K562 (cell line): ENCODE data around the gene PTGIS. TPM values are rescaled to one million over a fixed set of nuclear protein-coding genes. Genes with fewer than 3 reads are reported as not detected.

Experiments
- ATAC-seq: fragments of 200-7000 bp; cut with Tn5 transposase; 3 replicates; pipeline ENCODE4 v1.9.1; 2020; ENCODE audit warnings: moderate library complexity
- BruUV-seq: library from RNA; stranded (reverse); fragments of 400-500 nt; replicated peaks from 2 replicates; lab custom pipeline; 2021; lab: Mats Ljungman, UMichigan
- CTCF ChIA-PET: fragments of 300-600 bp; formaldehyde crosslinking; extraction: SDS; loops from one replicate; lab custom pipeline; 2021; ENCODE audit warnings: low intra/inter-chr PET ratio; lab: Yijun Ruan, JAX
- POLR2A ChIA-PET: fragments of 300-600, 350-650 bp; sonication (Branson Sonifier 250); formaldehyde crosslinking; extraction: SDS; loops from one replicate; lab custom pipeline; 2021; ENCODE audit warnings: antibody characterized with exemption, inconsistent platforms; lab: Yijun Ruan, JAX
- DNase-seq, 4 experiments: peaks; one replicate each; pipeline versions ENCODE4 v3.0.0 to v3.0.0-alpha.2; 2011 to 2018; ENCODE audit warnings: low spot score in 3 of 4, mixed read lengths in 3 of 4; ENCODE audit errors: extremely low read depth in 1 of 4
- FAIRE-seq: peaks from 2 replicates; lab custom pipeline; 2011; peaks lifted over from hg19 to GRCh38; lab: Jason Lieb, UNC
- H2AFZ ChIP-seq: 2 replicates; pipeline ENCODE4 v1.6.0; 2011; ENCODE audit warnings: low read depth, low read length, control low read depth, inconsistent platforms
- H3K27ac ChIP-seq: fragments of 200-600 bp; 3 replicates; pipeline ENCODE4 v1.8.0; 2011; ENCODE audit warnings: low read depth, mild to moderate bottlenecking, control low read depth, inconsistent platforms, low read length, moderate library complexity, mixed read lengths; ENCODE audit errors: extremely low read depth
- H3K27me3 ChIP-seq, 2 experiments: fragments of 300-600 bp in 1 of 2; 2 replicates in 1 of 2; 3 replicates in 1 of 2; pipeline versions ENCODE4 v1.6.0 to v1.8.0; 2011; ENCODE audit warnings: inconsistent platforms in 2 of 2, low read length in 2 of 2, mild to moderate bottlenecking in 1 of 2, mixed read lengths in 1 of 2, moderate library complexity in 1 of 2; ENCODE audit not compliant: control insufficient read depth in 2 of 2, insufficient read depth in 2 of 2
- H3K36me3 ChIP-seq: fragments of 300-600 bp; 3 replicates; pipeline ENCODE4 v1.8.0; 2011; ENCODE audit warnings: mild to moderate bottlenecking, low read length, inconsistent platforms; ENCODE audit not compliant: control insufficient read depth, insufficient read depth
- H3K4me1 ChIP-seq, 2 experiments: fragments of 200-600 bp in 1 of 2; replicated peaks in 1 of 2; 2 replicates in 1 of 2; 3 replicates in 1 of 2; pipeline versions ENCODE4 v1.5.1 to v1.8.0; 2011; ENCODE audit warnings: inconsistent platforms in 2 of 2, low read length in 2 of 2, mild to moderate bottlenecking in 1 of 2, mixed read lengths in 1 of 2, moderate library complexity in 1 of 2; ENCODE audit not compliant: control insufficient read depth in 2 of 2, insufficient read depth in 2 of 2
- H3K4me2 ChIP-seq: 2 replicates; pipeline ENCODE4 v1.6.1; 2011; ENCODE audit warnings: low read length, control low read depth, inconsistent platforms, mixed read lengths; ENCODE audit not compliant: insufficient read depth
- H3K4me3 ChIP-seq: fragments of 200-600 bp; sonication (generic), shearing (Covaris generic); 2 replicates; pipeline ENCODE4 v1.5.1; 2016; ENCODE audit warnings: control low read depth, inconsistent platforms
- H3K79me2 ChIP-seq: fragments of 200-600 bp; 3 replicates; pipeline ENCODE4 v1.8.0; 2011; ENCODE audit warnings: low read length, inconsistent platforms; ENCODE audit not compliant: control insufficient read depth, insufficient read depth
- H3K9ac ChIP-seq, 2 experiments: 2 replicates each; pipeline versions ENCODE4 v1.6.0 to v1.6.1; 2011; ENCODE audit warnings: low read depth in 2 of 2, low read length in 2 of 2, control low read depth in 1 of 2, inconsistent platforms in 1 of 2, mild to moderate bottlenecking in 1 of 2, mixed read lengths in 1 of 2; ENCODE audit not compliant: insufficient read depth in 1 of 2
- H3K9me1 ChIP-seq: one replicate; pipeline ENCODE4 v1.6.0; 2011; ENCODE audit warnings: inconsistent platforms, mild to moderate bottlenecking, low read length, moderate library complexity; ENCODE audit not compliant: control insufficient read depth, insufficient read depth
- H3K9me3 ChIP-seq: replicated peaks from 2 replicates; pipeline ENCODE4 v1.5.1; 2011; ENCODE audit warnings: low read depth, low read length, inconsistent platforms; ENCODE audit not compliant: control insufficient read depth, insufficient read depth
- H4K20me1 ChIP-seq: replicated peaks from 2 replicates; pipeline ENCODE4 v1.6.1; 2011; ENCODE audit warnings: low read length, inconsistent platforms, mixed read lengths; ENCODE audit not compliant: control insufficient read depth, insufficient read depth
- CAMTA2 ChIP-seq: fragments of 250-450 bp; sonication (Bioruptor Pico); conservative IDR thresholded peaks from 2 replicates; pipeline ENCODE4 v1.5.1; 2022
- CBX2 ChIP-seq: fragments of 200-600 bp; sonication (generic); IDR thresholded peaks from one replicate; pipeline ENCODE4 v1.6.1; 2012; ENCODE audit warnings: mild to moderate bottlenecking, low read length, inconsistent platforms; ENCODE audit not compliant: insufficient read depth, poor library complexity, severe bottlenecking
- CBX3 ChIP-seq, 2 experiments: IDR thresholded peaks; 1 replicate in 1 of 2; 2 replicates in 1 of 2; pipeline ENCODE4 v1.6.1; 2012; ENCODE audit warnings: inconsistent platforms in 2 of 2, low read length in 2 of 2, borderline replicate concordance in 1 of 2, control low read depth in 1 of 2
- ESRRB ChIP-seq: fragments of 250-450 bp; sonication (Bioruptor Pico); IDR thresholded peaks from 2 replicates; pipeline ENCODE4 v1.5.0; 2020; ENCODE audit warnings: mild to moderate bottlenecking, moderate library complexity, borderline replicate concordance
- GTF2A2 ChIP-seq: IDR thresholded peaks from 2 replicates; pipeline ENCODE4 v1.6.1; 2016; ENCODE audit warnings: mild to moderate bottlenecking, missing genetic modification characterization, missing compliant biosample characterization
- HDAC3 ChIP-seq: fragments of 450-650 bp; IDR thresholded peaks from 2 replicates; pipeline ENCODE4 v1.6.1; 2018; ENCODE audit warnings: borderline replicate concordance, mild to moderate bottlenecking, moderate library complexity; ENCODE audit not compliant: partially characterized antibody
- HNRNPK ChIP-seq: fragments of 200-400 bp; formaldehyde crosslinking; IDR thresholded peaks from one replicate; pipeline ENCODE4 v1.6.1; 2018; ENCODE audit warnings: mild to moderate bottlenecking, low read depth, low read length; ENCODE audit not compliant: poor library complexity, severe bottlenecking
- JUNB ChIP-seq: fragments of 450-650 bp; formaldehyde crosslinking; conservative IDR thresholded peaks from 2 replicates; pipeline ENCODE4 v1.4.0; 2020; ENCODE audit warnings: mild to moderate bottlenecking
- JUND ChIP-seq, 2 experiments: IDR thresholded peaks; 2 replicates in 1 of 2; 3 replicates in 1 of 2; pipeline ENCODE4 v1.6.1; 2011; ENCODE audit warnings: borderline replicate concordance in 2 of 2, low read depth in 2 of 2, low read length in 2 of 2, improper control_type of control experiment in 1 of 2, missing biosample characterization in 1 of 2, missing genetic modification characterization in 1 of 2, missing genetic modification reagents in 1 of 2
- NRF1 ChIP-seq, 2 experiments: fragments of 450-650 bp; IDR thresholded peaks in 1 of 2; conservative IDR thresholded peaks in 1 of 2; 2 replicates each; pipeline ENCODE4 v1.6.1; 2014; ENCODE audit warnings: mild to moderate bottlenecking in 2 of 2
- POLR2AphosphoS2 ChIP-seq: IDR thresholded peaks from 2 replicates; pipeline ENCODE4 v1.6.1; 2012; ENCODE audit warnings: low read length, improper control_type of control experiment
- PPARD ChIP-seq: fragments of 250-450 bp; sonication (Bioruptor Pico); IDR thresholded peaks from 2 replicates; pipeline ENCODE4 v1.8.0; 2022; ENCODE audit warnings: inconsistent platforms, mild to moderate bottlenecking, moderate library complexity
- SMC3 ChIP-seq: conservative IDR thresholded peaks from 2 replicates; pipeline ENCODE4 v1.6.1; 2011; ENCODE audit warnings: low read depth, low read length, improper control_type of control experiment; ENCODE audit not compliant: insufficient read depth
- U2AF1 ChIP-seq: fragments of 200-400 bp; formaldehyde crosslinking; optimal IDR thresholded peaks from 2 replicates; pipeline ENCODE3; 2017; ENCODE audit warnings: mild to moderate bottlenecking, low read depth, low read length, moderate library complexity
- WGBS: fragments of 100-300 bp; shearing (Covaris generic); methylation state at CpG from one replicate; pipeline ENCODE4 v1.1.6; 2016; ENCODE audit warnings: low coverage, mixed read lengths; ENCODE audit not compliant: insufficient coverage; ENCODE audit errors: missing lambda C conversion rate; 5-methylcytosine and 5-hydroxymethylcytosine counted together
- in situ Hi-C: fragments of 300-500 bp; cut with MboI; formaldehyde crosslinking; loops from 4 replicates; pipeline ENCODE4 v1.15.0; 2018; ENCODE audit warnings: inconsistent platforms, mixed read lengths
- intact Hi-C: fragments of 100-400 bp; cut with micrococcal nuclease; formaldehyde crosslinking; loops from 2 replicates; pipeline ENCODE4 v1.14.2; 2022
- polyA plus RNA-seq, 8 experiments: library from polyadenylated mRNA; depleted of rRNA in 4 of 8; stranded (reverse) in 5 of 8; unstranded in 3 of 8; fragments of >200 nt; fragmentation: Nextera tagmentation in 2 of 8; fragmentation: Illumina TruSeq in 1 of 8; extraction: Ambion mirVana in 2 of 8; extraction: Trizol in 1 of 8; gene quantifications; 2 replicates each; pipeline versions ENCODE4 v1.2.1 to v1.2.3, GENCODE V29; 2011 to 2014; ENCODE audit warnings: inconsistent platforms in 1 of 8, missing spikeins in 1 of 8
- total RNA-seq, 7 experiments: library from RNA; depleted of rRNA in 6 of 7; stranded (reverse); fragments of >200 nt in 6 of 7; fragmentation: Illumina TruSeq in 2 of 7; extraction: Trizol in 2 of 7; gene quantifications; 2 replicates each; pipeline versions ENCODE4 v1.2.1 to v1.2.3, GENCODE V29; 2011 to 2021; ENCODE audit warnings: low replicate concordance in 1 of 7
- TF ChIP-seq, protein P1 (sequence below): sonication (generic); formaldehyde crosslinking; IDR thresholded peaks from 2 replicates; pipeline ENCODE4 v1.8.1; 2023; ENCODE audit warnings: mild to moderate bottlenecking, missing genetic modification reagents

Gene PTGIS
- total and polyA plus RNA-seq, 9 of the 15 experiments (the other 6 are each of a cell fraction or from before 2014, with no cell fraction given), result not detected

DNA sequence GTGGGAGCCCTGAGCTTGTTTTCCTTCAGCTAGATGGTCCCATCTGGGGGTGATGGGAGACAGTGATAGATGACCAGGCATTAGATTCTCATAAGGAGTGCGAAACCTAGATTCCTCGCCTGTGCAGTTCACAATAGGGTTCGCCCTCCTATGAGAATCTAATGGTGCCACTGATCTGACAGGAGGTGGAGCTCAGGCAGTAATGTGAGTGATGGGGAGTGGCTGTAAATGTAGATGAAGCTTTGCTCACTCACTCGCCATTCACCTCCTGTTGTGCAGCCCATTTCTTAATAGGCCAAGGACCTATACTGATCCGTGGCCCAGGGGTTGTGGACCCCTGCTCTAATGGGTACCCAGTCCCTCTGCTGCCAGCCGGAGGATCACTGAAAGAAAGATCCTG is 64.8 kb downstream of the PTGIS start:
- ATAC-seq, result no peak
- DNase-seq, result no peak
- FAIRE-seq, result no peak
- Histone ChIP-seq H3K9me3 (no peaks in the 10 kb centered on the region), H3K27me3 (peaks cover 11 to 26% of the 10 kb centered on the region in 2 experiments; a peak in 4 of 5 replicates), H3K9me1 (no peaks in the 10 kb centered on the region), H3K9ac (no peak overlapping the region), H3K27ac (no peak overlapping the region), H4K20me1 (no peaks in the 10 kb centered on the region; the same call in 1 of the 2 replicates), H3K79me2 (no peaks in the 10 kb centered on the region), H3K4me1 (no peaks in the 10 kb centered on the region), H3K36me3 (no peaks in the 10 kb centered on the region)
- ChIA-PET POLR2A (no interaction called here), CTCF (no interaction called here)
- intact Hi-C loops (no loop called here), in situ Hi-C loops (no loop called here)
- 3% methylated on average over 6 of the region's 6 CpGs for WGBS
- no TSS peak for BruUV-seq
- TF ChIP-seq HNRNPK (no peak), GTF2A2 (tag) (no peak), POLR2AphosphoS2 (no peak), CBX3 (IDR thresholded peaks at IDR 0.05; ENCODE audit: borderline replicate concordance in 1 of 2, low read length in 2 of 2) (no peak), CAMTA2 (no peak), JUND (IDR thresholded peaks at IDR 0.05; ENCODE audit: borderline replicate concordance, low read depth, low read length) (no peak), JUND (tag; IDR thresholded peaks at IDR 0.05; ENCODE audit: borderline replicate concordance, low read depth, low read length) (no peak), HDAC3 (no peak), CBX2 (no peak), NRF1 (conservative IDR thresholded peaks at IDR 0.05 in 1 of 2, IDR thresholded peaks at IDR 0.05 in 1 of 2) (no peak), ESRRB (CRISPR knock-in tag) (no peak), JUNB (no peak), U2AF1 (no peak), PPARD (CRISPR knock-in tag) (no peak), SMC3 (no peak)
- TF ChIP-seq, protein P1, sequence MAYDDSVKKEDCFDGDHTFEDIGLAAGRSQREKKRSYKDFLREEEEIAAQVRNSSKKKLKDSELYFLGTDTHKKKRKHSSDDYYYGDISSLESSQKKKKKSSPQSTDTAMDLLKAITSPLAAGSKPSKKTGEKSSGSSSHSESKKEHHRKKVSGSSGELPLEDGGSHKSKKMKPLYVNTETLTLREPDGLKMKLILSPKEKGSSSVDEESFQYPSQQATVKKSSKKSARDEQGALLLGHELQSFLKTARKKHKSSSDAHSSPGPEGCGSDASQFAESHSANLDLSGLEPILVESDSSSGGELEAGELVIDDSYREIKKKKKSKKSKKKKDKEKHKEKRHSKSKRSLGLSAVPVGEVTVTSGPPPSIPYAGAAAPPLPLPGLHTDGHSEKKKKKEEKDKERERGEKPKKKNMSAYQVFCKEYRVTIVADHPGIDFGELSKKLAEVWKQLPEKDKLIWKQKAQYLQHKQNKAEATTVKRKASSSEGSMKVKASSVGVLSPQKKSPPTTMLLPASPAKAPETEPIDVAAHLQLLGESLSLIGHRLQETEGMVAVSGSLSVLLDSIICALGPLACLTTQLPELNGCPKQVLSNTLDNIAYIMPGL (CRISPR knock-in tag), result no peak
- TF ChIP-seq, all 486 proteins: peak for 0
- Histone ChIP-seq H2AFZ (no peak overlapping the region), H3K4me3 (no peak overlapping the region), H3K4me2 (no peak overlapping the region)
